Nephron (organoid): ENCODE results near the gene TMEM69.
"Not testable (repeated sequence)": the region's sequence is repeated elsewhere in the genome, so short reads cannot be mapped to it uniquely, and the experiment has no call there.

Source experiments
- H3K27ac Mint-ChIP-seq, 3 experiments: 2 replicates each; pipeline ENCODE4 v1.8.0; 2020; ENCODE audit warnings: mixed read lengths in 3 of 3, mild to moderate bottlenecking in 2 of 3, moderate library complexity in 1 of 3
- H3K27me3 Mint-ChIP-seq: 2 replicates; pipeline ENCODE4 v1.8.0; 2021; ENCODE audit warnings: low read depth, mild to moderate bottlenecking, moderate library complexity, mixed read lengths
- H3K36me3 Mint-ChIP-seq: 2 replicates; pipeline ENCODE4 v1.8.0; 2020; ENCODE audit warnings: low read depth, mixed read lengths
- H3K4me1 Mint-ChIP-seq: 2 replicates; pipeline ENCODE4 v1.8.0; 2020; ENCODE audit warnings: mixed read lengths
- H3K4me3 Mint-ChIP-seq, 3 experiments: 2 replicates each; pipeline ENCODE4 v1.8.0; 2020; ENCODE audit warnings: mild to moderate bottlenecking in 3 of 3, mixed read lengths in 3 of 3, moderate library complexity in 2 of 3
- H3K9me3 Mint-ChIP-seq: 2 replicates; pipeline ENCODE4 v1.8.0; 2020; ENCODE audit warnings: mixed read lengths
- TF ChIP-seq, protein P1 (sequence below), 3 experiments: fragments of 200-600 bp; sonication (generic); IDR thresholded peaks; one replicate each; pipeline ENCODE4 v1.5.0; 2021; ENCODE audit warnings: antibody characterized with exemption in 3 of 3; ENCODE audit not compliant: unreplicated experiment in 3 of 3

The TMEM69 gene

GRCh38 chr1:45669859-45670655, 17.9 kb upstream of the TMEM69 start:
- Mint-ChIP-seq H3K9me3 (no peaks in the 10 kb centered on the region), H3K27me3 (no peaks in the 10 kb centered on the region), H3K27ac (peak overlapping the region in 1 of 3 experiments; percentile 7), H3K4me3 (no peak overlapping the region), H3K36me3 (peaks cover 33% of the 10 kb centered on the region), H3K4me1 (peaks cover 35% of the 10 kb centered on the region)
- TF ChIP-seq, protein P1, sequence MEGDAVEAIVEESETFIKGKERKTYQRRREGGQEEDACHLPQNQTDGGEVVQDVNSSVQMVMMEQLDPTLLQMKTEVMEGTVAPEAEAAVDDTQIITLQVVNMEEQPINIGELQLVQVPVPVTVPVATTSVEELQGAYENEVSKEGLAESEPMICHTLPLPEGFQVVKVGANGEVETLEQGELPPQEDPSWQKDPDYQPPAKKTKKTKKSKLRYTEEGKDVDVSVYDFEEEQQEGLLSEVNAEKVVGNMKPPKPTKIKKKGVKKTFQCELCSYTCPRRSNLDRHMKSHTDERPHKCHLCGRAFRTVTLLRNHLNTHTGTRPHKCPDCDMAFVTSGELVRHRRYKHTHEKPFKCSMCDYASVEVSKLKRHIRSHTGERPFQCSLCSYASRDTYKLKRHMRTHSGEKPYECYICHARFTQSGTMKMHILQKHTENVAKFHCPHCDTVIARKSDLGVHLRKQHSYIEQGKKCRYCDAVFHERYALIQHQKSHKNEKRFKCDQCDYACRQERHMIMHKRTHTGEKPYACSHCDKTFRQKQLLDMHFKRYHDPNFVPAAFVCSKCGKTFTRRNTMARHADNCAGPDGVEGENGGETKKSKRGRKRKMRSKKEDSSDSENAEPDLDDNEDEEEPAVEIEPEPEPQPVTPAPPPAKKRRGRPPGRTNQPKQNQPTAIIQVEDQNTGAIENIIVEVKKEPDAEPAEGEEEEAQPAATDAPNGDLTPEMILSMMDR (IDR thresholded peaks at IDR 0.05; ENCODE audit: unreplicated experiment in 3 of 3) = no peak

- Mint-ChIP-seq H3K9me3 (no peaks in the 10 kb centered on the region), H3K36me3 (peaks cover 22% of the 10 kb centered on the region), H3K4me1 (peaks cover 35% of the 10 kb centered on the region), H3K27me3 (no peaks in the 10 kb centered on the region), H3K4me3 (no peak overlapping the region), H3K27ac (no peak overlapping the region)
- TF ChIP-seq, protein P1 (IDR thresholded peaks at IDR 0.05; ENCODE audit: unreplicated experiment in 3 of 3) = no peak
Observed at GRCh38 chr1:45673956-45674355, 14.0 kb upstream of the TMEM69 start.

- no peaks in the 10 kb centered on the region for H3K9me3 Mint-ChIP-seq
- no peak overlapping the region for H3K4me3 Mint-ChIP-seq
- H3K27ac Mint-ChIP-seq = no peak overlapping the region
- TF ChIP-seq, protein P1 (IDR thresholded peaks at IDR 0.05; ENCODE audit: unreplicated experiment in 3 of 3) = no peak
- peaks cover 40% of the 10 kb centered on the region for H3K4me1 Mint-ChIP-seq
- H3K27me3 Mint-ChIP-seq = no peaks in the 10 kb centered on the region
- H3K36me3 Mint-ChIP-seq = peaks cover 22% of the 10 kb centered on the region
Observed at GRCh38 chr1:45674478-45674877, 13.5 kb upstream of the TMEM69 start.

- not testable (repeated sequence) for H3K27ac Mint-ChIP-seq, H3K27me3 Mint-ChIP-seq, H3K9me3 Mint-ChIP-seq, H3K4me3 Mint-ChIP-seq
- H3K4me1 Mint-ChIP-seq = peaks cover 41% of the 10 kb centered on the region
- peaks cover 19% of the 10 kb centered on the region for H3K36me3 Mint-ChIP-seq
Observed at GRCh38 chr1:45676553-45676952, 11.4 kb upstream of the TMEM69 start.

GRCh38 chr1:45677751-45678245, 10.2 kb upstream of the TMEM69 start:
- TF ChIP-seq, protein P1 (IDR thresholded peaks at IDR 0.05; ENCODE audit: unreplicated experiment in 3 of 3) = no peak
- Mint-ChIP-seq H3K4me3 (no peak overlapping the region), H3K9me3 (no peaks in the 10 kb centered on the region), H3K36me3 (peaks cover 18% of the 10 kb centered on the region), H3K27me3 (no peaks in the 10 kb centered on the region), H3K27ac (peak overlapping the region in 1 of 3 experiments; percentile 34), H3K4me1 (peaks cover 43% of the 10 kb centered on the region)

DNA sequence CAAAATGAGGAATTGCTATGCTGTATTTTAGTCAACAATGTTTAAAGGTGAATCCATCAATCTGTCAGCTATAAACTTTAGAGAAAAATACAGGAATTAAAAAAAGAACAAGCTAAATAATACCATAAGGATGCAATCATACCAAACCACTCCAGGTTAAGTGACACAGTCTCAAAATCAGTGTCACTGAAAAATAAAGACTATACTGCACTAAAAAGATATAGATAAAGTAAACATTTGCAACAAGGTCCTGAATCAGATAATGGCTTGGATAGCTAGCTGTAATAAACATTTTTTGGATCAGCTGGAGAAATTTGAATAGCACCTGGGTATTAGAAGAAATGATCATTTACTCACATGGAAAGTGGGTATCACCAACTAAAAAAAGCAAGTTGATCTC, 9.5 kb upstream of the TMEM69 start:
- no peak overlapping the region for H3K27ac Mint-ChIP-seq
- TF ChIP-seq, protein P1 (IDR thresholded peaks at IDR 0.05; ENCODE audit: unreplicated experiment in 3 of 3) = no peak

More for the DNA sequence above, 9.5 kb upstream of the TMEM69 start:
- Mint-ChIP-seq H3K4me3 (no peak overlapping the region), H3K36me3 (peaks cover 14% of the 10 kb centered on the region), H3K27me3 (no peaks in the 10 kb centered on the region), H3K9me3 (no peaks in the 10 kb centered on the region), H3K4me1 (peaks cover 45% of the 10 kb centered on the region)
